SK-N-SH treated with all-trans-retinoic acid at 6 μM for 48 hours (cell line): ENCODE results near the gene HLA-DRA.

ENCODE experiments used
- BACH2 ChIP-seq: fragments of 250-450 bp; sonication (Bioruptor Pico); IDR thresholded peaks from 2 replicates; pipeline ENCODE4 v1.9.0; 2021; ENCODE audit warnings: mild to moderate bottlenecking, borderline replicate concordance
- CREB5 ChIP-seq: fragments of 250-450 bp; sonication (Bioruptor Pico); IDR thresholded peaks from 2 replicates; pipeline ENCODE4 v1.5.1; 2020; ENCODE audit warnings: low read depth, mild to moderate bottlenecking, moderate library complexity
- CSDC2 ChIP-seq: fragments of 250-450 bp; sonication (Bioruptor Pico); IDR thresholded peaks from 2 replicates; pipeline ENCODE4 v1.5.0; 2020; ENCODE audit warnings: mild to moderate bottlenecking, moderate library complexity
- PPARA ChIP-seq: fragments of 250-450 bp; sonication (Bioruptor Pico); IDR thresholded peaks from 2 replicates; pipeline ENCODE4 v1.5.0; 2020; ENCODE audit warnings: mild to moderate bottlenecking, borderline replicate concordance
- TCF4 ChIP-seq: fragments of 250-450 bp; sonication (Bioruptor Pico); IDR thresholded peaks from 2 replicates; pipeline ENCODE4 v1.8.0; 2021; ENCODE audit warnings: mild to moderate bottlenecking, moderate library complexity, borderline replicate concordance
- TSHZ2 ChIP-seq: fragments of 250-450 bp; sonication (Bioruptor Pico); IDR thresholded peaks from 2 replicates; pipeline ENCODE4 v1.5.0; 2020; ENCODE audit warnings: mild to moderate bottlenecking, moderate library complexity
- ZFP3 ChIP-seq: fragments of 250-450 bp; sonication (Bioruptor Pico); IDR thresholded peaks from 2 replicates; pipeline ENCODE4 v1.5.0; 2020; ENCODE audit warnings: mild to moderate bottlenecking, moderate library complexity

GRCh38 chr6:32393665-32394420 is 45.8 kb upstream of the HLA-DRA start:
- no peak for TF ChIP-seq TSHZ2
- no peak for TF ChIP-seq CSDC2 (CRISPR knock-in tag)
- TF ChIP-seq TCF4: no peak
- no peak for TF ChIP-seq ZFP3
- no peak for TF ChIP-seq CREB5 (CRISPR knock-in tag)
- TF ChIP-seq PPARA (CRISPR knock-in tag): no peak
- no peak for TF ChIP-seq BACH2 (CRISPR knock-in tag)
